ENCODE data around the gene ADAMTS17.
"Not testable (repeated sequence)": the region's sequence is repeated elsewhere in the genome, so short reads cannot be mapped to it uniquely, and the experiment has no call there.

The ADAMTS17 gene

GRCh38 chr15:100108846-100109245 lies 232.9 kb downstream of the ADAMTS17 start:
- no peak for DNase-seq (ENCODE audit: low read depth)

GRCh38 chr15:100108346-100108745 lies 233.4 kb downstream of the ADAMTS17 start:
- DNase-seq (ENCODE audit: low read depth), result no peak

GRCh38 chr15:100107606-100108225 lies 234.1 kb downstream of the ADAMTS17 start:
- DNase-seq (ENCODE audit: low read depth), result no peak

GRCh38 chr15:100107151-100107550 lies 234.6 kb downstream of the ADAMTS17 start:
- DNase-seq (ENCODE audit: low read depth), result no peak

GRCh38 chr15:100106732-100107131 lies 235.0 kb downstream of the ADAMTS17 start:
- DNase-seq (ENCODE audit: low read depth), result no peak

GRCh38 chr15:100105101-100105500 lies 236.7 kb downstream of the ADAMTS17 start:
- no peak for DNase-seq (ENCODE audit: low read depth)

GRCh38 chr15:100104245-100104644 lies 237.5 kb downstream of the ADAMTS17 start:
- no peak for DNase-seq (ENCODE audit: low read depth)

GRCh38 chr15:100103828-100104227 lies 237.9 kb downstream of the ADAMTS17 start:
- DNase-seq (ENCODE audit: low read depth), result no peak

GRCh38 chr15:100101426-100102089 lies 240.2 kb downstream of the ADAMTS17 start:
- DNase-seq (ENCODE audit: low read depth), result no peak

GRCh38 chr15:100100926-100101325 lies 240.8 kb downstream of the ADAMTS17 start:
- DNase-seq (ENCODE audit: low read depth), result no peak

GRCh38 chr15:100099976-100100375 lies 241.8 kb downstream of the ADAMTS17 start:
- DNase-seq (ENCODE audit: low read depth), result no peak

GRCh38 chr15:100098705-100099104 lies 243.1 kb downstream of the ADAMTS17 start:
- DNase-seq (ENCODE audit: low read depth), result no peak

GRCh38 chr15:100097342-100098127 lies 244.2 kb downstream of the ADAMTS17 start:
- no peak for DNase-seq (ENCODE audit: low read depth)

- no peak for DNase-seq (ENCODE audit: low read depth)
Observed at GRCh38 chr15:100096700-100097099, 245.1 kb downstream of the ADAMTS17 start.

- DNase-seq (ENCODE audit: low read depth), result no peak
Observed at GRCh38 chr15:100096248-100096600, 245.6 kb downstream of the ADAMTS17 start.

GRCh38 chr15:100095541-100096247 lies 246.1 kb downstream of the ADAMTS17 start:
- DNase-seq (ENCODE audit: low read depth), result no peak

GRCh38 chr15:100094127-100094510 lies 247.7 kb downstream of the ADAMTS17 start:
- DNase-seq (ENCODE audit: low read depth), result no peak

- no peak for DNase-seq (ENCODE audit: low read depth)
Observed at GRCh38 chr15:100093211-100094126, 248.3 kb downstream of the ADAMTS17 start.

- DNase-seq (ENCODE audit: low read depth), result no peak
Observed at GRCh38 chr15:100092034-100092433, 249.7 kb downstream of the ADAMTS17 start.

- DNase-seq (ENCODE audit: low read depth), result no peak
Observed at GRCh38 chr15:100090411-100090810, 251.4 kb downstream of the ADAMTS17 start.

GRCh38 chr15:100084042-100084821 lies 257.5 kb downstream of the ADAMTS17 start:
- DNase-seq (ENCODE audit: low read depth), result not testable (repeated sequence)
